PC-3 (cell line): ENCODE data around the gene CDK15. TPM values are rescaled to one million over a fixed set of nuclear protein-coding genes. Genes with fewer than 3 reads are reported as not detected.

Experiments used
- ATAC-seq: fragments of 200-7000 bp; cut with Tn5 transposase; 2 replicates; pipeline ENCODE4 v1.9.1; 2020; ENCODE audit warnings: mild to moderate bottlenecking, moderate library complexity
- BruUV-seq: library from RNA; stranded (reverse); fragments of 400-500 nt; replicated peaks from 2 replicates; lab custom pipeline; 2021; lab: Mats Ljungman, UMichigan
- CTCF ChIA-PET: fragments of 300-600 bp; sonication (Branson Sonifier 250); formaldehyde crosslinking; loops from one replicate; lab custom pipeline; 2022; ENCODE audit warnings: antibody characterized with exemption; lab: Charles Lee
- POLR2A ChIA-PET: fragments of 300-600 bp; sonication (Branson Sonifier 250); formaldehyde crosslinking; loops from one replicate; lab custom pipeline; 2022; ENCODE audit warnings: antibody characterized with exemption; ENCODE audit not compliant: unreplicated experiment; lab: Charles Lee
- DNase-seq: peaks from one replicate; pipeline ENCODE4 v3.0.0-alpha.2; 2015
- H2AFZ ChIP-seq: fragments of 300-600 bp; sonication (generic); 2 replicates; pipeline ENCODE4 v1.6.0; 2016; ENCODE audit warnings: antibody characterized with exemption, low read length
- H3F3A ChIP-seq: fragments of 300-600 bp; sonication (generic); one replicate; pipeline ENCODE4 v1.6.0; 2017; ENCODE audit warnings: antibody characterized with exemption, low read length, control low read depth, mild to moderate bottlenecking; ENCODE audit not compliant: unreplicated experiment
- H3K27ac ChIP-seq: fragments of 300-600 bp; sonication (generic); 2 replicates; pipeline ENCODE4 v1.5.1; 2016; ENCODE audit warnings: mild to moderate bottlenecking, low read length
- H3K27me3 ChIP-seq: fragments of 300-600 bp; sonication (generic); 2 replicates; pipeline ENCODE4 v1.6.1; 2016; ENCODE audit warnings: low read length, mixed read lengths
- H3K36me3 ChIP-seq: fragments of 300-600 bp; sonication (generic); 2 replicates; pipeline ENCODE4 v1.6.1; 2016; ENCODE audit warnings: low read depth, mixed run types, low read length, mixed read lengths
- H3K4me1 ChIP-seq: fragments of 300-600 bp; sonication (generic); 2 replicates; pipeline ENCODE4 v1.5.1; 2016; ENCODE audit warnings: low read length; ENCODE audit not compliant: insufficient read depth
- H3K4me2 ChIP-seq: fragments of 300-600 bp; sonication (generic); 2 replicates; pipeline ENCODE4 v1.6.0; 2016; ENCODE audit warnings: low read length
- H3K4me3 ChIP-seq: fragments of 300-600 bp; sonication (generic); 2 replicates; pipeline ENCODE4 v1.5.1; 2016; ENCODE audit warnings: mild to moderate bottlenecking, low read length, mixed read lengths
- H3K79me2 ChIP-seq: fragments of 300-600 bp; sonication (generic); 2 replicates; pipeline ENCODE4 v1.6.1; 2017; ENCODE audit warnings: low read length, mixed read lengths
- H3K9ac ChIP-seq: fragments of 300-600 bp; sonication (generic); 2 replicates; pipeline ENCODE4 v1.6.0; 2016; ENCODE audit warnings: mild to moderate bottlenecking, low read length
- H3K9me2 ChIP-seq: fragments of 300-600 bp; sonication (generic); replicated peaks from 2 replicates; pipeline ENCODE4 v1.6.1; 2016; ENCODE audit warnings: mixed run types, low read length, mixed read lengths
- H3K9me3 ChIP-seq: fragments of 300-600 bp; sonication (generic); 2 replicates; pipeline ENCODE4 v1.6.1; 2016; ENCODE audit warnings: low read length, mixed read lengths
- H4K20me1 ChIP-seq: fragments of 300-600 bp; sonication (generic); 2 replicates; pipeline ENCODE4 v1.6.1; 2016; ENCODE audit warnings: low read length, mixed read lengths
- EZH2 ChIP-seq: fragments of 300-600 bp; sonication (generic); IDR thresholded peaks from one replicate; pipeline ENCODE4 v1.6.1; 2017; ENCODE audit warnings: antibody characterized with exemption, mild to moderate bottlenecking, low read length; ENCODE audit not compliant: unreplicated experiment
- EZH2phosphoT487 ChIP-seq: fragments of 300-600 bp; sonication (generic); IDR thresholded peaks from 2 replicates; pipeline ENCODE4 v1.6.1; 2018; ENCODE audit warnings: mild to moderate bottlenecking, antibody characterized with exemption, low read length, borderline replicate concordance
- intact Hi-C: fragments of 100-400 bp; cut with micrococcal nuclease; formaldehyde crosslinking; loops from 2 replicates; pipeline ENCODE4 v1.9.0; 2023
- total RNA-seq: library from RNA; depleted of rRNA; stranded (reverse); fragments of >200 nt; gene quantifications from 2 replicates; pipeline ENCODE4 v1.2.3, GENCODE V29; 2014
- TF ChIP-seq, protein P1 (sequence below): fragments of 300-600 bp; sonication (generic); conservative IDR thresholded peaks from 2 replicates; pipeline ENCODE4 v1.5.1; 2017; ENCODE audit warnings: antibody characterized with exemption, low read depth, mild to moderate bottlenecking, low read length

CDK15 gene
- total RNA-seq, 1 experiment from 2014 or later: 2.4 TPM

DNA sequence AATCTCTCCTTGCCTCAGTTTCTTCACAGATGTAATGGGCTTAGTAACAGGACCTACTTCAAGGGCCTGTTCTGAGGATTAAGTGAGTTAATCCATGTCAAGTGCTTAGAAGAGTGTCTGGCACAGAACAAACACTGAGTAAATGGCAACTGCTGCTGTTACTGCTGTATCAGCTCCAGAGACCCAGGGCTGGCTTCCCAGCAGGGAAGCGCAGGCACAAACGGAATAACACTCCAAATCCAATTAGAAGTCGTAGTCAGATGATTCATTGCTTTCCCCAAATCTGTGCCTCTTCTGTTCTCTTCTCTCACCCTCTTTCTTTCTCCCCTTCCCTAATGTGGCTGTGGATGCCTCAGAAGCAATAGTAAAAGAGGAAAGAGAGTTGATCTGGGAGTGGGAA, 126.2 kb downstream of the CDK15 start:
- no peaks in the 10 kb centered on the region for H3F3A ChIP-seq
- no peak overlapping the region for H3K9ac ChIP-seq
- intact Hi-C loops: no loop called here
- no peak overlapping the region for H3K4me3 ChIP-seq
- ATAC-seq (no peak), DNase-seq (no peak)
- POLR2A ChIA-PET: no interaction called here
- BruUV-seq: no TSS peak
- H3K4me2 ChIP-seq: no peak overlapping the region
- TF ChIP-seq, protein P1, sequence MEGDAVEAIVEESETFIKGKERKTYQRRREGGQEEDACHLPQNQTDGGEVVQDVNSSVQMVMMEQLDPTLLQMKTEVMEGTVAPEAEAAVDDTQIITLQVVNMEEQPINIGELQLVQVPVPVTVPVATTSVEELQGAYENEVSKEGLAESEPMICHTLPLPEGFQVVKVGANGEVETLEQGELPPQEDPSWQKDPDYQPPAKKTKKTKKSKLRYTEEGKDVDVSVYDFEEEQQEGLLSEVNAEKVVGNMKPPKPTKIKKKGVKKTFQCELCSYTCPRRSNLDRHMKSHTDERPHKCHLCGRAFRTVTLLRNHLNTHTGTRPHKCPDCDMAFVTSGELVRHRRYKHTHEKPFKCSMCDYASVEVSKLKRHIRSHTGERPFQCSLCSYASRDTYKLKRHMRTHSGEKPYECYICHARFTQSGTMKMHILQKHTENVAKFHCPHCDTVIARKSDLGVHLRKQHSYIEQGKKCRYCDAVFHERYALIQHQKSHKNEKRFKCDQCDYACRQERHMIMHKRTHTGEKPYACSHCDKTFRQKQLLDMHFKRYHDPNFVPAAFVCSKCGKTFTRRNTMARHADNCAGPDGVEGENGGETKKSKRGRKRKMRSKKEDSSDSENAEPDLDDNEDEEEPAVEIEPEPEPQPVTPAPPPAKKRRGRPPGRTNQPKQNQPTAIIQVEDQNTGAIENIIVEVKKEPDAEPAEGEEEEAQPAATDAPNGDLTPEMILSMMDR: no peak
- TF ChIP-seq EZH2phosphoT487: no peak
- no peak for TF ChIP-seq EZH2
- H3K27me3 ChIP-seq: no peaks in the 10 kb centered on the region
- H2AFZ ChIP-seq: no peak overlapping the region
- no peaks in the 10 kb centered on the region for H4K20me1 ChIP-seq
- no peaks in the 10 kb centered on the region for H3K36me3 ChIP-seq
- H3K9me2 ChIP-seq: no peaks in the 10 kb centered on the region
- no peaks in the 10 kb centered on the region for H3K4me1 ChIP-seq
- CTCF ChIA-PET: no interaction called here
- no peaks in the 10 kb centered on the region for H3K9me3 ChIP-seq
- no peak overlapping the region for H3K27ac ChIP-seq
- H3K79me2 ChIP-seq: no peaks in the 10 kb centered on the region

DNA sequence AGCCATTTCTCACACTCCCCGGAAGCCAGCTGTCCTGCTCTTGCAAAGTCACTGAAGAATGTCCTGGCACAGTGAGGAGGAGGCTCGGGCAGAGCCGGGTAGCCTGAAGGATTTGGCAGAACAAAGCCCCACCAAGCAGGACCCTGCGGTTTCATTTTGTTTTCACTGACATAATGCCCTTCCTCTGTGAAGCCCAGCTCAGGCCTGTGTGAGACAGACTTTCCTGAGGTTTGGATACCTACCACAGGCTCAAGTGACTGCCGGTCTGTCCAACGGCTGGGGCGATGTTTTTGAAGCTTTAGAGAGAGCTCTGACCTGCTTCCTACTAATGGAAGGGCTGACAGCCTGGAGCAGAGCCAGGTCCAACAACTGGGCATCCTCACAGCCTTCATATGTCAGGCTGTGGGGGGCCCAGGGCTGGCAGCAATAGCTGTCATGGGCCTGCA, 127.5 kb downstream of the CDK15 start:
- H3K9me2 ChIP-seq: no peaks in the 10 kb centered on the region
- H3K4me1 ChIP-seq: no peaks in the 10 kb centered on the region
- intact Hi-C loops: no loop called here
- no TSS peak for BruUV-seq
- H3K9me3 ChIP-seq: no peaks in the 10 kb centered on the region
- POLR2A ChIA-PET: no interaction called here
- H3K79me2 ChIP-seq: no peaks in the 10 kb centered on the region
- no peaks in the 10 kb centered on the region for H3K36me3 ChIP-seq
- H3K4me3 ChIP-seq: no peak overlapping the region
- no peaks in the 10 kb centered on the region for H4K20me1 ChIP-seq
- DNase-seq (no peak), ATAC-seq (no peak)
- no peak overlapping the region for H3K9ac ChIP-seq
- H3K4me2 ChIP-seq: no peak overlapping the region
- no peaks in the 10 kb centered on the region for H3F3A ChIP-seq
- no peak for TF ChIP-seq EZH2phosphoT487
- TF ChIP-seq EZH2: no peak
- TF ChIP-seq, protein P1: no peak
- no peak overlapping the region for H2AFZ ChIP-seq
- CTCF ChIA-PET: no interaction called here
- H3K27ac ChIP-seq: no peak overlapping the region
- H3K27me3 ChIP-seq: no peaks in the 10 kb centered on the region

DNA sequence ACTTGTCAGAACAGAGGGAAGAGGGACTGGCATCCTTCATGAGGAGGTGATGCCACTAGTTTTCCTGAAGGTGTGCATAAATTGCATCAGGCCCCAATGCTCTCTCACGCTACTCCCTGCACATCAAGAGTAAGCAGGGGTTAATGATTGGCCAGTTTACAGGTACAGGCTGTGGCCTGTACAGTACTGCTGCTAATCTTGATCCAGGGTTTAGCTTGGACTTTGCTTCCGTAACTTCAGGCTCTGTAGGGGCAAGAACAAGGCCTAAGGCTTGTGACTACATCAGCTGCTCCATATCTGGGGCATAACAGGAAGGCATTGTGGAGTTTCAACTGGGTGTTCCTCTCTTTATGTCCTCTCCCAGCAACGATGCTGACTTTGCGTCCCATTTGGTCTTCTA, 130.5 kb downstream of the CDK15 start:
- no peaks in the 10 kb centered on the region for H3K9me2 ChIP-seq
- H3K36me3 ChIP-seq: no peaks in the 10 kb centered on the region
- H3K27me3 ChIP-seq: peaks cover 6% of the 10 kb centered on the region; the same call in 1 of the 2 replicates
- H3K4me2 ChIP-seq: no peak overlapping the region
- no peak overlapping the region for H3K27ac ChIP-seq
- DNase-seq (no peak), ATAC-seq (no peak)
- H3F3A ChIP-seq: no peaks in the 10 kb centered on the region
- no peaks in the 10 kb centered on the region for H3K9me3 ChIP-seq
- H2AFZ ChIP-seq: no peak overlapping the region
- no peak overlapping the region for H3K4me3 ChIP-seq
- intact Hi-C loops: no loop called here
- BruUV-seq: no TSS peak
- H3K79me2 ChIP-seq: no peaks in the 10 kb centered on the region
- ChIA-PET POLR2A (no interaction called here), CTCF (no interaction called here)
- H4K20me1 ChIP-seq: no peaks in the 10 kb centered on the region
- no peak for TF ChIP-seq EZH2phosphoT487
- no peak for TF ChIP-seq EZH2
- TF ChIP-seq, protein P1: no peak
- H3K9ac ChIP-seq: no peak overlapping the region
- H3K4me1 ChIP-seq: no peaks in the 10 kb centered on the region
